Activated CD8-positive, alpha-beta T cell treated with anti-CD3 and anti-CD28 coated beads for 36 hours (primary cell): Measurements from ENCODE around the gene KCNAB1. TPM values are rescaled to one million over a fixed set of nuclear protein-coding genes. Genes with fewer than 3 reads are reported as not detected.

Experiments used
- ATAC-seq: fragments of 200-7000 bp; cut with Tn5 transposase; one replicate; pipeline ENCODE4 v1.10.0; 2021; ENCODE audit warnings: mild to moderate bottlenecking, moderate library complexity
- CTCF ChIA-PET: fragments of 350-600 bp; sonication (Branson Sonifier 250); formaldehyde crosslinking; loops from one replicate; lab custom pipeline; 2021; ENCODE audit warnings: antibody characterized with exemption; lab: Charles Lee
- POLR2A ChIA-PET: fragments of 350-600 bp; sonication (Branson Sonifier 250); formaldehyde crosslinking; loops from one replicate; lab custom pipeline; 2021; ENCODE audit warnings: antibody characterized with exemption; lab: Charles Lee
- DNase-seq: peaks from one replicate; pipeline ENCODE4 v3.0.0-alpha.2; 2020
- H3K27ac Mint-ChIP-seq: one replicate; pipeline ENCODE4 v1.8.0; 2021; ENCODE audit warnings: mild to moderate bottlenecking, mixed read lengths
- H3K27me3 Mint-ChIP-seq: one replicate; pipeline ENCODE4 v1.8.0; 2021; ENCODE audit warnings: mixed read lengths
- H3K36me3 Mint-ChIP-seq: one replicate; pipeline ENCODE4 v1.8.0; 2021; ENCODE audit warnings: low read depth, mixed read lengths
- H3K4me1 Mint-ChIP-seq: one replicate; pipeline ENCODE4 v1.8.0; 2021; ENCODE audit warnings: low read depth, mixed read lengths
- H3K4me3 Mint-ChIP-seq: one replicate; pipeline ENCODE4 v1.8.0; 2021; ENCODE audit warnings: mild to moderate bottlenecking, moderate library complexity, mixed read lengths
- H3K9me3 Mint-ChIP-seq: one replicate; pipeline ENCODE4 v1.8.0; 2021; ENCODE audit warnings: mixed read lengths
- intact Hi-C: fragments of 100-400 bp; cut with micrococcal nuclease; formaldehyde crosslinking; loops from one replicate; pipeline ENCODE4 v1.10.0; 2022
- total RNA-seq, 2 experiments: library from RNA; stranded (reverse); gene quantifications; one replicate each; pipeline ENCODE4 v1.2.3, GENCODE V29; 2021
- TF ChIP-seq, protein P1 (sequence below): fragments of 200-600 bp; IDR thresholded peaks from one replicate; pipeline ENCODE4 v1.8.0; 2022; ENCODE audit warnings: antibody characterized with exemption, mild to moderate bottlenecking

The KCNAB1 gene
- total RNA-seq, 2 experiments from 2014 or later: not detected

DNA sequence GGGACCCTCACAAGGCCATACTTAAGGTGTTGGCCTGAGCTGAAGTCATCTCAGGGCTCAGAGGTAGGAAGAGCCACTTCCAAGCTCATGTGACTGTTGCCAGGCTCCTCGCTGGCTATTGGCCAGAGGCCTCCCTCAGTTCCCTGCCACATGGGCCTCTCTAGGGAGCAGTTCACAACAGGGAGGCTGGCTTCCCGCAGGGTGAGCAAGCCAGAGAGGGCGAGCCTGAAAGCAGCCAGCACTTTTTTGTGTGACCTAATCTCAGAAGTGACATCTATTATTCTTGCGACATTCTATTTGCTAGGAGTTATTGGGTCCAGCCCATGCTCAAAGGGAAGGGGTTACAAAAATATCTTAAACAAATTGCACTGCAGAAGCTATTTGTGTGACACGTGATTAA is 233.2 kb downstream of the KCNAB1 start:
- Mint-ChIP-seq H3K27ac (no peak overlapping the region), H3K4me1 (no peaks in the 10 kb centered on the region), H3K36me3 (no peaks in the 10 kb centered on the region), H3K9me3 (no peaks in the 10 kb centered on the region), H3K4me3 (no peak overlapping the region), H3K27me3 (no peaks in the 10 kb centered on the region)
- intact Hi-C loops: no loop called here
- DNase-seq (no peak), ATAC-seq (no peak)
- CTCF ChIA-PET: no interaction called here
- POLR2A ChIA-PET: no interaction called here
- TF ChIP-seq, protein P1, sequence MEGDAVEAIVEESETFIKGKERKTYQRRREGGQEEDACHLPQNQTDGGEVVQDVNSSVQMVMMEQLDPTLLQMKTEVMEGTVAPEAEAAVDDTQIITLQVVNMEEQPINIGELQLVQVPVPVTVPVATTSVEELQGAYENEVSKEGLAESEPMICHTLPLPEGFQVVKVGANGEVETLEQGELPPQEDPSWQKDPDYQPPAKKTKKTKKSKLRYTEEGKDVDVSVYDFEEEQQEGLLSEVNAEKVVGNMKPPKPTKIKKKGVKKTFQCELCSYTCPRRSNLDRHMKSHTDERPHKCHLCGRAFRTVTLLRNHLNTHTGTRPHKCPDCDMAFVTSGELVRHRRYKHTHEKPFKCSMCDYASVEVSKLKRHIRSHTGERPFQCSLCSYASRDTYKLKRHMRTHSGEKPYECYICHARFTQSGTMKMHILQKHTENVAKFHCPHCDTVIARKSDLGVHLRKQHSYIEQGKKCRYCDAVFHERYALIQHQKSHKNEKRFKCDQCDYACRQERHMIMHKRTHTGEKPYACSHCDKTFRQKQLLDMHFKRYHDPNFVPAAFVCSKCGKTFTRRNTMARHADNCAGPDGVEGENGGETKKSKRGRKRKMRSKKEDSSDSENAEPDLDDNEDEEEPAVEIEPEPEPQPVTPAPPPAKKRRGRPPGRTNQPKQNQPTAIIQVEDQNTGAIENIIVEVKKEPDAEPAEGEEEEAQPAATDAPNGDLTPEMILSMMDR: no peak

DNA sequence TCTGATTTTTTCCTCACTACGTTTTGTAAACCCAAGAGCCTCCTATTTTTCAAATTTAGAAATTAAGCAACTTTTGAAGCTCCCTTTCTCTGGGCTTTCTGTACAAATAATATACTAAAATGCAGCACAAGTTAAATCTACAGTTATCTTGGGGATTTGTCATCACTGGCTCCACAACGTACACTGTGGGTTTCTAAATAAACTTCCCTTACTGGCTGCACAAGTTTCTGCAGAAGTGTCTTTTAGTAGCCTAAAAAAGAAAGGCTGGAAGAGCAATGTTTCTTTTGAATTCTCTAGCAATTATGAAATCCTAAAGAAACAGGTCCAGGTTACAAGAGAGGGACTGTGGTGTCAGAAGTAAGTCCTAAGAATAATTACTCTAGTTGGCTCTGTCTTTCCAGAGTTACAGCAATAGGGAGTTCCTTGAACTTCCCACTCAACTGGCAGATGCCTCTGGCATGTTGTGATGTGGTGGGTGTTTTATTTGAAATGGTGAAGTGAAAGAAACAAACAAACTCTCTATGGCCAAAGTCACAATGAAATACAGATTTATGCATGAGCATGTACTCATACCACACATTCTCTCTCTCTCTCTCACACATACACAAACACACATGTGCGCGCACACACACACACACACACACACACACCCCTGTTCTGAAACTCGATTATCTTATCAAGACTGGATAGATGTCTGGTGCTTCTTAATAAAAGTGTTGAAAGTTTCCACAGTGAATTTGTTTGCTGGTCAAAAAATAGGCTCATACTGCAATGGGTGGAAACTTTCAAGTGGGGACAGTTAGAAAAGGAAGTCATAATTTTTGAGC is 236.4 kb downstream of the KCNAB1 start:
- DNase-seq (no peak), ATAC-seq (no peak)
- ChIA-PET CTCF (no interaction called here), POLR2A (no interaction called here)
- peaks cover 1% of the 10 kb centered on the region for H3K27me3 Mint-ChIP-seq
- H3K9me3 Mint-ChIP-seq: no peaks in the 10 kb centered on the region
- intact Hi-C loops: no loop called here
- TF ChIP-seq, protein P1: no peak
- H3K36me3 Mint-ChIP-seq: no peaks in the 10 kb centered on the region
- H3K27ac Mint-ChIP-seq: no peak overlapping the region
- no peaks in the 10 kb centered on the region for H3K4me1 Mint-ChIP-seq
- no peak overlapping the region for H3K4me3 Mint-ChIP-seq

DNA sequence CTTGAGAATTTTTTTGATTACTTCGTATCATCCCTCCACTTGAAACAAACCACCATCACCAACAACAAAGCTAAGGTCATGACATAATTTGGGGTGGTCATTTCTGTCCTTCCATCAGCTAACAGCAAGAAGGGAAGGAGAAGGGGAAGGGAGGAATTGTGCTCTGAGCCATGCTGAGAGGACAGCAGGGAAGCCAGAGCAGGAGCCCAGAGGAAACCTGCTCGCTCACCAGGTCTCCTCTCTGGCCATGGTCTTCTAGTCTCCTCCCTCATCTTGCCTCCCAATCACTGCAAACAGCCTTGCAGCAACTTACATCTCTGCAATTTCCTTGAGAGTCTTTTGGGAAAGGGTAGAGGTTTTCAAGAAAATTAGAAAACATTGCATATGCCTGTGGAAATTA is 237.9 kb downstream of the KCNAB1 start:
- no peak for ATAC-seq
- Mint-ChIP-seq H3K27ac (no peak overlapping the region), H3K27me3 (peaks cover 1% of the 10 kb centered on the region), H3K4me3 (no peak overlapping the region), H3K36me3 (no peaks in the 10 kb centered on the region), H3K9me3 (no peaks in the 10 kb centered on the region), H3K4me1 (no peaks in the 10 kb centered on the region)
- ChIA-PET POLR2A (no interaction called here), CTCF (no interaction called here)
- no peak for DNase-seq
- TF ChIP-seq, protein P1: no peak
- intact Hi-C loops: no loop called here

DNA sequence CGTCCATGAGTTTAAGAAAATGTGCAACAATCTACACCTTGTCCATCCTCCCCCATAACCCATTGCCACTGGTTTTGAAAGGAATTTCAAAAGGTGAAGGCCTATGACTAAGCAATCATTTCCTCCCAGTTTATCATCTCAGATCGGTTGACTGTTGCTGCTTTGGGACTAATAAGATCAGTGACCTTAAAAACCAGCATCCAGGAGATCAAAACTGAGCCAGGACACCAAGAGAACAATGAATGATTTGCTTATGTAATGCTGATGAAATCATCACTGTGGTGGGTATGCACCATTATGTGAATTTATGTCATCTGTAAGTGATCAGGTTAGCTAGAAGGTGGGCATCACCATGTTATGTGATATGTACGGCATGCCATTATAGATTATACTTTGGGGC is 239.0 kb downstream of the KCNAB1 start:
- CTCF ChIA-PET: interaction anchor here (1.2 to 1.3 kb wide), 2 partner anchors 23 to 151 kb away, joined by 4 to 5 read pairs; no protein-coding TSS in a partner anchor
- intact Hi-C loops: no loop called here
- TF ChIP-seq, protein P1: no peak
- ATAC-seq (no peak), DNase-seq (no peak)
- POLR2A ChIA-PET: interaction anchor here (0.6 kb wide), 1 partner anchor 298 kb away, joined by 3 read pairs; no protein-coding TSS in a partner anchor
- H3K36me3 Mint-ChIP-seq: no peaks in the 10 kb centered on the region
- H3K4me1 Mint-ChIP-seq: no peaks in the 10 kb centered on the region
- H3K27me3 Mint-ChIP-seq: peaks cover 1% of the 10 kb centered on the region
- no peak overlapping the region for H3K27ac Mint-ChIP-seq
- H3K9me3 Mint-ChIP-seq: no peaks in the 10 kb centered on the region
- no peak overlapping the region for H3K4me3 Mint-ChIP-seq

DNA sequence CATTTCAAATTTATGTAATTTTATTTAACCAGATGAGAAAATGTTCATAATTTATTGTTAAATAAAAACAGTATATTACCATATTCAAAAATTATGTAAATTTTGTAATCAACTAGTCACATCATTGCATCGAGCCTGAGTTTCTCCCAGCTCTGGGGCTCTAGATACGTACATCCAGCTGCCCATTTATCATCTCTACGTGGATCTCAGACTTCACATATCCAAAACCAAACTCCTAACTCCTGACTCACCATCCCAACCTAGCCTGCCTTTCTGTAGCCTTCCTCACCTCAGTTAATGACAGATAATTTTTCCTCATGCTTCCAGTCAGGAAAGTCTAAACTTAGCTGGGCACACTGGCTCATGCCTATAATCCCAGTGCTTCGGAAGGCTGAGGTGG is 239.7 kb downstream of the KCNAB1 start:
- ATAC-seq (no peak), DNase-seq (no peak)
- H3K9me3 Mint-ChIP-seq: no peaks in the 10 kb centered on the region
- POLR2A ChIA-PET: interaction anchor here (0.6 kb wide), 1 partner anchor 298 kb away, joined by 3 read pairs; no protein-coding TSS in a partner anchor
- peaks cover 1% of the 10 kb centered on the region for H3K27me3 Mint-ChIP-seq
- intact Hi-C loops: no loop called here
- CTCF ChIA-PET: interaction anchor here (0.7 to 1.3 kb wide), 3 partner anchors 22 to 150 kb away, joined by 3 to 5 read pairs (median 4); no protein-coding TSS in a partner anchor
- no peaks in the 10 kb centered on the region for H3K36me3 Mint-ChIP-seq
- H3K4me3 Mint-ChIP-seq: no peak overlapping the region
- H3K27ac Mint-ChIP-seq: no peak overlapping the region
- TF ChIP-seq, protein P1: no peak
- no peaks in the 10 kb centered on the region for H3K4me1 Mint-ChIP-seq
